Heart left ventricle (tissue), 16 donors: ENCODE measurements around the gene GRM8. TPM values are rescaled to one million over a fixed set of nuclear protein-coding genes. Genes with fewer than 3 reads are reported as not detected.

Source experiments
- ATAC-seq, 4 donors: fragments of 200-7000 bp; cut with Tn5 transposase; one replicate each; pipeline ENCODE4 v1.9.1; 2020 to 2022; ENCODE audit warnings: moderate library complexity in 4 of 4, mild to moderate bottlenecking in 3 of 4, moderate number of reproducible peaks in 1 of 4
- DNase-seq, 5 donors: peaks; one replicate each; pipeline ENCODE4 v3.0.0-alpha.2; 2020
- H3K27ac ChIP-seq, 12 donors: fragments of 200-600 bp; sonication (generic) in 4 of 12; one replicate each; pipeline versions ENCODE4 v1.5.0 to v1.8.0; 2016 to 2022; ENCODE audit warnings: mild to moderate bottlenecking in 2 of 12
- H3K27me3 ChIP-seq, 9 donors: fragments of 200-600 bp; sonication (generic) in 2 of 9; one replicate each; pipeline versions ENCODE4 v1.5.1 to v1.8.0; 2016 to 2022; ENCODE audit warnings: mild to moderate bottlenecking in 3 of 9
- H3K36me3 ChIP-seq, 9 donors: fragments of 200-600 bp; sonication (generic) in 2 of 9; one replicate each; pipeline versions ENCODE4 v1.5.0 to v1.8.0; 2018 to 2022; ENCODE audit warnings: mild to moderate bottlenecking in 2 of 9
- H3K4me1 ChIP-seq, 12 donors: fragments of 200-600 bp; sonication (generic) in 4 of 12; one replicate each; pipeline versions ENCODE4 v1.5.0 to v1.8.0; 2016 to 2022; ENCODE audit warnings: mild to moderate bottlenecking in 3 of 12
- H3K4me3 ChIP-seq, 12 donors: fragments of 200-600 bp; sonication (generic) in 4 of 12; one replicate each; pipeline versions ENCODE4 v1.5.0 to v1.8.0; 2017 to 2022; ENCODE audit warnings: mild to moderate bottlenecking in 9 of 12, moderate library complexity in 4 of 12
- H3K9me3 ChIP-seq, 12 donors: fragments of 200-600 bp; sonication (generic) in 4 of 12; one replicate each; pipeline versions ENCODE4 v1.5.0 to v1.8.0; 2016 to 2022; ENCODE audit warnings: mild to moderate bottlenecking in 1 of 12
- POLR2A ChIP-seq, 2 donors: fragments of 450-650 bp; IDR thresholded peaks; one replicate each; pipeline ENCODE4 v1.6.1; 2017; ENCODE audit warnings: antibody characterized with exemption in 2 of 2, mild to moderate bottlenecking in 2 of 2, moderate library complexity in 2 of 2
- WGBS, 4 donors: extraction: QIAGEN DNeasy Blood & Tissue Kit in 2 of 4; methylation state at CpG; one replicate each; pipeline versions ENCODE4 v1.1.5 to v1.1.7; 2013 to 2018; 5-methylcytosine and 5-hydroxymethylcytosine counted together
- intact Hi-C, 10 donors: fragments of 100-400 bp; cut with DNase I; formaldehyde crosslinking; loops; one replicate each; pipeline versions ENCODE4 v1.11.1 to v1.14.2; 2022
- polyA plus RNA-seq, 2 donors: library from polyadenylated mRNA; stranded (reverse); fragments of 200-250 nt; gene quantifications; one replicate each; pipeline ENCODE4 v1.2.3, GENCODE V29; 2013
- total RNA-seq, 9 donors: library from RNA; depleted of rRNA in 2 of 9; stranded (reverse); fragments of >200 nt in 2 of 9; fragmentation: NEBNext Ultra II Directional in 3 of 9; extraction: Animal tissue kit (Norgen Biotek cat#: 25700) in 3 of 9; gene quantifications; one replicate each; pipeline versions ENCODE4 v1.1.0 to v1.2.4, GENCODE V29; 2016 to 2023
- TF ChIP-seq, protein P1 (sequence below), 12 donors: fragments of 200-600 bp; sonication (generic) in 4 of 12; IDR thresholded peaks; one replicate each; pipeline versions ENCODE4 v1.5.0 to v1.8.0; 2018 to 2022; ENCODE audit warnings: antibody characterized with exemption in 12 of 12, mild to moderate bottlenecking in 5 of 12
- donor health status: ischemic (EF 13 %, LVEDD 7.1; RV severe dilation, severe dysfunction).
- donor health status: healthy with polysubstance abuse.
- donor health status: DM: no; HTN: yes; CAD: no.
- donor health status: DM: no; HTN: no; CAD: no.
- donor health status: ischemic (EF 25% LVEDD 6.9; RV normal size, moderate dysfunction).
- donor health status: ischemic (EF 25% LVEDD 5.7; RV mildly dilated, moderate dysfunction).
- donor health status: healthy.
- donor health status: DM: yes; HTN: yes; CAD: no.
- donor health status: ischemic (EF 35%, LVEDD 5.7; RV mildly dilated, moderate dysfunction).
- donor health status: nonischemic (EF 11% LVEDD 7.7; RV severe dilation, severe dysfunction).
- donor health status: DM: yes; HTN: yes; CAD: no.
- donor health status: PGD.
- donor health status: ischemic (EF 29% LVEDD 5.4; RV normal size, mild dysfunction).
- donor health status: nonischemic (EF 23%, LVEDD 6.1; RV moderate dilation, normal function).

GRM8 gene
- total and polyA plus RNA-seq, 11 donors: 0.21 to 0.75 (median 0.32) TPM; not detected in 5

DNA sequence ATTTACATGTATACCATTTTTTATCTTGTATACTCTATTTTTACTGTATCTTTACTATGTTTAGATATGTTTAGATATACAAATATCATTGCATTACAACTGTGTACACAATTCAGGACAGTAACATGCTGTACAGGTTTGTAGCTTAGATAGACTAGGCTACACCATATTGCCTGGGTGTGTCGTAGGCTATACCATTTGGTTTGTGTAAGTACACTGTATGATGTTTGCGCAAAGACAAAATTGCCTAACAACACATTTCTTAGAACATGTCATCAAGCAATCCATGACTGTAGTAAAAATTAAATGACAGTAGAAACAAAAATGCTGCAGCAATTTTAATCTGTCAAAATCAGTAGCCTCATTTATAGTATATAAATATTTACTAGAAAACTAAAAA lies 812.2 kb downstream of the GRM8 start:
- no peaks in the 10 kb centered on the region for H3K36me3 ChIP-seq
- intact Hi-C loops: no loop called here
- no peak overlapping the region for H3K27ac ChIP-seq
- 70 to 90% (median 82%) methylated on average over 2 of the region's 2 CpGs for WGBS, 4 donors
- DNase-seq (no peak), ATAC-seq (no peak)
- peaks cover 0 to 14% (median 0%) of the 10 kb centered on the region in 12 donors for H3K4me1 ChIP-seq
- no peaks in the 10 kb centered on the region for H3K27me3 ChIP-seq
- no peak overlapping the region for H3K4me3 ChIP-seq
- H3K9me3 ChIP-seq: no peaks in the 10 kb centered on the region
- TF ChIP-seq, protein P1, sequence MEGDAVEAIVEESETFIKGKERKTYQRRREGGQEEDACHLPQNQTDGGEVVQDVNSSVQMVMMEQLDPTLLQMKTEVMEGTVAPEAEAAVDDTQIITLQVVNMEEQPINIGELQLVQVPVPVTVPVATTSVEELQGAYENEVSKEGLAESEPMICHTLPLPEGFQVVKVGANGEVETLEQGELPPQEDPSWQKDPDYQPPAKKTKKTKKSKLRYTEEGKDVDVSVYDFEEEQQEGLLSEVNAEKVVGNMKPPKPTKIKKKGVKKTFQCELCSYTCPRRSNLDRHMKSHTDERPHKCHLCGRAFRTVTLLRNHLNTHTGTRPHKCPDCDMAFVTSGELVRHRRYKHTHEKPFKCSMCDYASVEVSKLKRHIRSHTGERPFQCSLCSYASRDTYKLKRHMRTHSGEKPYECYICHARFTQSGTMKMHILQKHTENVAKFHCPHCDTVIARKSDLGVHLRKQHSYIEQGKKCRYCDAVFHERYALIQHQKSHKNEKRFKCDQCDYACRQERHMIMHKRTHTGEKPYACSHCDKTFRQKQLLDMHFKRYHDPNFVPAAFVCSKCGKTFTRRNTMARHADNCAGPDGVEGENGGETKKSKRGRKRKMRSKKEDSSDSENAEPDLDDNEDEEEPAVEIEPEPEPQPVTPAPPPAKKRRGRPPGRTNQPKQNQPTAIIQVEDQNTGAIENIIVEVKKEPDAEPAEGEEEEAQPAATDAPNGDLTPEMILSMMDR (IDR thresholded peaks at IDR 0.05): no peak
- TF ChIP-seq POLR2A (IDR thresholded peaks at IDR 0.05): no peak

DNA sequence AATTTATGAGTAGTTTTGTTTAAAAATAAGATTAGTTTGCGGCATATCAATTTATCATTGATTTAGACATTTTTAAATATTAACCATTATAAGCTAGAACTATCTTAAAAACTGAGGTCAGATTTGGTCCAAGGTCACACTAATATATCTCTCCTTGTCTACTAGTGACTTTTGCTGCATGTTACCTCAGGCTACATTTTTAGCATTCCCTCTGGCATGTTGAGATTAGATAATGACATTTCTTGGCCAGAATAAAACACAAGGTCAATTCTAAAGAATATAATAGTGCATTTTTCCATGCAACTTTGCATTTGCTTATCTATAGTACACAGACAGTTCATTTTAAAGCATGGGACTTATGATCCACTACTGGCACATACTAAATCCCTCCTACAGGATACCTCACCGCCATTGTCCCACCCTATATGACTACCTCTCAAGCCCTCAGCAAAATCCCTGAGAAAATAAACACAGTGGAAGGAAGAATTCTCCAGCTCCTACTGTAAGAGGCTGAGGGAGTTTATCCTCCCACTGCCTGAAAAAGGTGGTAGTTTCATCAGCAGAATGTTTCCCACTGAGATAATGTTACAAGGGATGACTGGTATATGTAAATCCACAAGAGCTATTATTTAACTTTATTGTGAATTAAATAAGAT lies 816.4 kb downstream of the GRM8 start:
- TF ChIP-seq, protein P1 (IDR thresholded peaks at IDR 0.05): no peak
- TF ChIP-seq POLR2A (IDR thresholded peaks at IDR 0.05): no peak

GRCh38 chr7:126426652-126427051 lies 826.1 kb downstream of the GRM8 start:
- Histone ChIP-seq H3K36me3 (no peaks in the 10 kb centered on the region), H3K27ac (no peak overlapping the region), H3K9me3 (no peaks in the 10 kb centered on the region), H3K4me1 (no peaks in the 10 kb centered on the region), H3K27me3 (no peaks in the 10 kb centered on the region), H3K4me3 (no peak overlapping the region)
- TF ChIP-seq, protein P1 (IDR thresholded peaks at IDR 0.05): no peak
- TF ChIP-seq POLR2A (IDR thresholded peaks at IDR 0.05): no peak
- ATAC-seq (no peak), DNase-seq (no peak)
- intact Hi-C loops: no loop called here
- 88 to 97% (median 96%) methylated on average over 1 of the region's 1 CpG for WGBS, 4 donors

More for the DNA sequence above, 816.4 kb downstream of the GRM8 start:
- peak in 3 of 4 donors; percentile 32 to 45 (median 32) for ATAC-seq
- H3K9me3 ChIP-seq: no peaks in the 10 kb centered on the region
- peak overlapping the region in 4 of 12 donors; percentile 3 to 36 (median 21) for H3K27ac ChIP-seq
- peaks cover 0 to 14% (median 0%) of the 10 kb centered on the region in 12 donors for H3K4me1 ChIP-seq
- no peaks in the 10 kb centered on the region for H3K36me3 ChIP-seq
- 34 to 40% (median 36%) methylated on average over 2 of the region's 2 CpGs for WGBS, 4 donors
- no peak overlapping the region for H3K4me3 ChIP-seq
- H3K27me3 ChIP-seq: no peaks in the 10 kb centered on the region
- DNase-seq: no peak
- intact Hi-C loops: no loop called here

DNA sequence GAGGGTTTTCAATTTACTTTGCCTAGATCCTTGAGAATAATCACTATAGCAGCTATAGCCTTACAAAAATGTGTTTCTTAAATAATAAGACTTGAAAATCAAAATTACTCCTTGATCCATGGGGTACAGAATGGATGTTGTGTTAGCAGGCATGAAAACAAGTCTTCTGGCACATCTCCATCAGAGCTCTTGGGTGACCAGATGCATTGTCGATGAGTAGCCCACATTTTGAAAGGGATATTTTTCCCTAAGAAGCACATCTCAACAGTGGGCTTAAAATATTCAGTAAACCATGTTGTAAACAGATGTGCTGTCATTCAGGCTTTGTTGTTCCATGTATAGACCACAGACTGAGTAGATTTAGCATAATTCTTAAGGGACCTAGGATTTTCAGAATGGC lies 827.8 kb downstream of the GRM8 start:
- no peaks in the 10 kb centered on the region for H3K9me3 ChIP-seq
- H3K36me3 ChIP-seq: no peaks in the 10 kb centered on the region
- H3K27ac ChIP-seq: no peak overlapping the region
- H3K4me1 ChIP-seq: no peaks in the 10 kb centered on the region
- ATAC-seq (no peak), DNase-seq (no peak)
- intact Hi-C loops: no loop called here
- no peak for TF ChIP-seq POLR2A (IDR thresholded peaks at IDR 0.05)
- TF ChIP-seq, protein P1 (IDR thresholded peaks at IDR 0.05): no peak
- H3K27me3 ChIP-seq: no peaks in the 10 kb centered on the region
- H3K4me3 ChIP-seq: no peak overlapping the region
- WGBS, 4 donors: 80 to 86% (median 84%) methylated on average over 1 of the region's 1 CpG
